Breast epithelium (tissue), 3 donors: ENCODE data around the gene GPR42.

Experiments used
- POLR2AphosphoS5 ChIP-seq, 3 donors: sonication (generic); formaldehyde crosslinking; IDR thresholded peaks; one replicate each; pipeline ENCODE4 v1.6.1; 2017; ENCODE audit warnings: antibody characterized with exemption in 3 of 3
- TF ChIP-seq, protein P1 (sequence below), 3 donors: fragments of 450-650 bp; IDR thresholded peaks; one replicate each; pipeline ENCODE4 v1.5.1; 2016 to 2017; ENCODE audit warnings: antibody characterized with exemption in 3 of 3, mild to moderate bottlenecking in 3 of 3, moderate library complexity in 3 of 3

DNA sequence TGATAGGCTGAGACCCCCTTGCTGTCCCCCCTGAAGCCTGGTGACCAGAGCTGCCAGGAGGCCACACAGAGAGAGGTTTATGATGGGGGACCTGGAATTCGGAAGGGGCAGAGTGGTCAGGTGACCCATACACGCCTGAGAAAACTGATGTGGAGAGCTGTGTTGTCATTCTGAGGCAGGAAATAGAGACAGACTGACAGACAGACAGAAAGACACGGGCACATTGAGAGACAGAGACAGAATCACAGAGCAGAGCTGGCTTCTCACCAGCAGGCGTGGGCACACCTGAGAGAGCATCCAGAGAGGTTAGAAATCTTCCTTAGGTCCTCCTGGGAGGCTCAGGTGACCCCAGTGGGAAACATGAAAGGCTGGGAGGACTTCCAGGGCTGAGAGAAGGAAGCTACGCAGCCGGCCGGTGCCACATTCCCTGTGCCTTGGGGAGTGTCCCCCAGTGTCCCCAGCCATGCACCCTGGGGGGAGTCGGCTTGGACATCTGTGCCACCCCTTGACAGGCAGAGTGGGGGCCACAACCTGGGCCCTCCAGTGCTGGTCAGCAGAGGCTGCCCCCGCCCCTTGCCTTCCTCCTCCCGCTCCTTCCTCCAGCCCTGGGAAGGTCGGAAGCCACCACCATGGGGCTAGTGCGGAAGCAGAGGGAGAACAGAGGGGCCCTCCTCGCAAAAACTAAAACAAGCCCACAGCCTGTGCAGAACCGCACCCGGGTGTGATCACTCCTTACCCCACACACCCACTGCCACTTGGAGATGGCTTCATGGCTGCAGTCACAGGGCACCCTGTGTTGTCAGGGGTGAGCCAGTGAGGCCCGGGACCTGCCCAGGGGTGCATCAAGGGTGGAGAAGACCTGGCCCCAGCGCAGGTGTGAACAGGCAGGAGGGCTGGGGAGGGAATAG is 21.0 kb upstream of the GPR42 start:
- TF ChIP-seq POLR2AphosphoS5 (IDR thresholded peaks at IDR 0.05) = no peak
- TF ChIP-seq, protein P1, sequence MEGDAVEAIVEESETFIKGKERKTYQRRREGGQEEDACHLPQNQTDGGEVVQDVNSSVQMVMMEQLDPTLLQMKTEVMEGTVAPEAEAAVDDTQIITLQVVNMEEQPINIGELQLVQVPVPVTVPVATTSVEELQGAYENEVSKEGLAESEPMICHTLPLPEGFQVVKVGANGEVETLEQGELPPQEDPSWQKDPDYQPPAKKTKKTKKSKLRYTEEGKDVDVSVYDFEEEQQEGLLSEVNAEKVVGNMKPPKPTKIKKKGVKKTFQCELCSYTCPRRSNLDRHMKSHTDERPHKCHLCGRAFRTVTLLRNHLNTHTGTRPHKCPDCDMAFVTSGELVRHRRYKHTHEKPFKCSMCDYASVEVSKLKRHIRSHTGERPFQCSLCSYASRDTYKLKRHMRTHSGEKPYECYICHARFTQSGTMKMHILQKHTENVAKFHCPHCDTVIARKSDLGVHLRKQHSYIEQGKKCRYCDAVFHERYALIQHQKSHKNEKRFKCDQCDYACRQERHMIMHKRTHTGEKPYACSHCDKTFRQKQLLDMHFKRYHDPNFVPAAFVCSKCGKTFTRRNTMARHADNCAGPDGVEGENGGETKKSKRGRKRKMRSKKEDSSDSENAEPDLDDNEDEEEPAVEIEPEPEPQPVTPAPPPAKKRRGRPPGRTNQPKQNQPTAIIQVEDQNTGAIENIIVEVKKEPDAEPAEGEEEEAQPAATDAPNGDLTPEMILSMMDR (IDR thresholded peaks at IDR 0.05) = no peak
